Measurements from ENCODE around the gene DCANP1. TPM values are rescaled to one million over a fixed set of nuclear protein-coding genes. Genes with fewer than 3 reads are reported as not detected.

Gene DCANP1
- total and polyA plus RNA-seq, 2 of the 13 experiments (the other 11 are each of a cell fraction or from before 2014, with no cell fraction given): not detected

DNA sequence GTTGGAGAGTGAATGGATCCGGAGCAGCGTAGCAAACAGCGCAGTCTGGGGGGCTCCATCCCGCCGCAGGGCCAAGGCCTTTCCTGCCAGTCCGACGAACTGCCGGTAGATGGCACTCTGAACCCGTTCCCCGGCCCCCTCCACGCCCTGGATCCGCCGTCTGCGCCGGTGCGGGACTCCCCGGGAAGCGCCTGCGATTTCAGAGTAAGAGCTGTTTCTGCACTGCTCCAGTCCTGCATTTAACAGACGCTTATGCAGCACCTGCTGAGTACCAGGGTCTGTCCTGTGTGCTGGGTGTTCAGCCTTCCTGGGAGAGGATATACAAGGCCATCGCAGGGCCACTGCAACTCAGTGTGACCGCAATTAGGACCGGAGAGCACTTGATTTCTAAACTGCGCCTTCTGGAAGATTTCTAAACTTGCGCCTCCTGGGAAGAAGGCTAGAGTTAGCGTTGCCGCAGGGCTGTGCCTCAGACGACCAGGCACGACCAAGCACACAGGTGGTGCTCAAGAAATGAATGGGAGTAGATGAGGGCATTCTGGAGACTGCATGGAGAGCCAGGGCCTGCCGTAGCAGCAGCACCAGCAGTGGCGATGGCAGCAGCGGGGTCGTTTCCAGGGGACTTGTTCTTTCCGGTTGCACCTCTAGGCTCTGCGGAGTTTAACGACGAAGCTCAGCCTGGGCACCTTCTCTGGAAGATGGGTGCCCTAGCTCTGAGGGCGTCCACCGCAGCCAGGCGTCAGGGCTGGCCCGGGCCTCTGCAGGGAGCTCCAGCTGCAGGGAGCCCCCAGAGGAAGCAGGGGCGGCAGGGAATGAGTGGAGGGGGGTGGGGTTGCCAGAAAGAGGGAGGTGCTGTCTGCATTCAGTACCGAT lies 19.3 kb upstream of the DCANP1 start:
- H2AFZ ChIP-seq (ENCODE audit: low read length): no peak overlapping the region
- WGBS (ENCODE audit: low lambda C conversion rate): 58% methylated on average over 23 of the region's 43 CpGs
- CTCF ChIA-PET (ENCODE audit: low intra/inter-chr PET ratio, low total read pairs): interaction anchor here (0.7 to 3.5 kb wide), 5 partner anchors 9 to 100 kb away, joined by 3 to 76 read pairs (median 5); no protein-coding TSS in a partner anchor
- H3K79me2 ChIP-seq (ENCODE audit: insufficient read depth, low read length): no peaks in the 10 kb centered on the region
- no TSS peak for BruUV-seq (replicated peaks)
- no peaks in the 10 kb centered on the region for H3K36me3 ChIP-seq (replicated peaks in 1 of 2; ENCODE audit: control insufficient read depth in 1 of 2, insufficient read depth in 2 of 2, low read length in 2 of 2)
- peaks cover 0 to 11% of the 10 kb centered on the region in 2 experiments; a peak in 3 of 5 replicates for H3K27me3 ChIP-seq (ENCODE audit: control insufficient read depth in 1 of 2, insufficient read depth in 2 of 2, low read length in 2 of 2)
- H3K9me3 ChIP-seq (ENCODE audit: low read length): no peaks in the 10 kb centered on the region
- in situ Hi-C loops (cut with HindIII; ENCODE audit: extremely low pct_ligation_motif_present, low pct_unique_long_range_greater_than_20kb) (loop anchor here (5.0 to 25.0 kb wide), 2 partner anchors 86 to 271 kb away; no protein-coding TSS in a partner anchor), intact Hi-C loops (cut with micrococcal nuclease; ENCODE audit: unreplicated experiment) (loop anchor here (1.0 kb wide), 1 partner anchor 86 kb away; no protein-coding TSS in a partner anchor)
- H3K9ac ChIP-seq (ENCODE audit: insufficient read depth, low read depth, low read length): no peak overlapping the region
- ATAC-seq (peak; percentile 92), DNase-seq (ENCODE audit: low spot score) (peak; percentile 40), FAIRE-seq (peak; percentile 43)
- peak overlapping the region; percentile 49 for H3K4me2 ChIP-seq (ENCODE audit: low read depth, low read length)
- H3K4me1 ChIP-seq (ENCODE audit: insufficient read depth, low read length): peaks cover 10% of the 10 kb centered on the region
- POLR2A ChIA-PET: interaction anchor here (1.5 kb wide), 1 partner anchor 85 kb away, joined by 3 read pairs; no protein-coding TSS in a partner anchor
- H3K27ac ChIP-seq (ENCODE audit: extremely low read length, insufficient read depth, low read length): no peak overlapping the region
- H4K20me1 ChIP-seq (ENCODE audit: insufficient read depth, low read length): no peaks in the 10 kb centered on the region
- H3K4me3 ChIP-seq (replicated peaks in 1 of 3; ENCODE audit: insufficient read depth in 1 of 3, low read depth in 2 of 3, low read length in 3 of 3): peak overlapping the region in 1 of 3 experiments; percentile 25; a peak in 1 of 6 replicates
- TF ChIP-seq, protein P1, sequence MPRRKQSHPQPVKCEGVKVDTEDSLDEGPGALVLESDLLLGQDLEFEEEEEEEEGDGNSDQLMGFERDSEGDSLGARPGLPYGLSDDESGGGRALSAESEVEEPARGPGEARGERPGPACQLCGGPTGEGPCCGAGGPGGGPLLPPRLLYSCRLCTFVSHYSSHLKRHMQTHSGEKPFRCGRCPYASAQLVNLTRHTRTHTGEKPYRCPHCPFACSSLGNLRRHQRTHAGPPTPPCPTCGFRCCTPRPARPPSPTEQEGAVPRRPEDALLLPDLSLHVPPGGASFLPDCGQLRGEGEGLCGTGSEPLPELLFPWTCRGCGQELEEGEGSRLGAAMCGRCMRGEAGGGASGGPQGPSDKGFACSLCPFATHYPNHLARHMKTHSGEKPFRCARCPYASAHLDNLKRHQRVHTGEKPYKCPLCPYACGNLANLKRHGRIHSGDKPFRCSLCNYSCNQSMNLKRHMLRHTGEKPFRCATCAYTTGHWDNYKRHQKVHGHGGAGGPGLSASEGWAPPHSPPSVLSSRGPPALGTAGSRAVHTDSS (CRISPR knock-in tag; conservative IDR thresholded peaks at IDR 0.05): no peak
- 0 out of 2 replicates have a peak, but pooled peaks have one; percentile 26 for TF ChIP-seq HOXA3 (CRISPR knock-in tag; IDR thresholded peaks at IDR 0.05)
- TF ChIP-seq, protein P2, sequence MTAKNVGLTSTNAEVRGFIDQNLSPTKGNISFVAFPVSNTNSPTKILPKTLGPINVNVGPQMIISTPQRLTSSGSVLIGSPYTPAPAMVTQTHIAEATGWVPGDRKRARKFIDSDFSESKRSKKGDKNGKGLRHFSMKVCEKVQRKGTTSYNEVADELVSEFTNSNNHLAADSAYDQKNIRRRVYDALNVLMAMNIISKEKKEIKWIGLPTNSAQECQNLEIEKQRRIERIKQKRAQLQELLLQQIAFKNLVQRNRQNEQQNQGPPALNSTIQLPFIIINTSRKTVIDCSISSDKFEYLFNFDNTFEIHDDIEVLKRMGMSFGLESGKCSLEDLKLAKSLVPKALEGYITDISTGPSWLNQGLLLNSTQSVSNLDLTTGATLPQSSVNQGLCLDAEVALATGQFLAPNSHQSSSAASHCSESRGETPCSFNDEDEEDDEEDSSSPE (CRISPR knock-in tag; IDR thresholded peaks at IDR 0.05): no peak
- no peak for TF ChIP-seq NFRKB (IDR thresholded peaks at IDR 0.05)
- no peak for TF ChIP-seq RFX3 (CRISPR knock-in tag; IDR thresholded peaks at IDR 0.05)
- TF ChIP-seq KDM5B (CRISPR knock-in tag; IDR thresholded peaks at IDR 0.05; ENCODE audit: borderline replicate concordance): peak; percentile 22; the same call in 1 of the 2 replicates
- TF ChIP-seq MAFK (conservative IDR thresholded peaks at IDR 0.05 in 1 of 2, IDR thresholded peaks at IDR 0.05 in 1 of 2; ENCODE audit: low read length in 2 of 2): no peak
- no peak for TF ChIP-seq TSC22D2 (CRISPR knock-in tag; IDR thresholded peaks at IDR 0.05; ENCODE audit: borderline replicate concordance)
- no peak for TF ChIP-seq TAF15 (IDR thresholded peaks at IDR 0.05; ENCODE audit: low read depth, low read length, poor library complexity, severe bottlenecking)
- TF ChIP-seq, protein P3, sequence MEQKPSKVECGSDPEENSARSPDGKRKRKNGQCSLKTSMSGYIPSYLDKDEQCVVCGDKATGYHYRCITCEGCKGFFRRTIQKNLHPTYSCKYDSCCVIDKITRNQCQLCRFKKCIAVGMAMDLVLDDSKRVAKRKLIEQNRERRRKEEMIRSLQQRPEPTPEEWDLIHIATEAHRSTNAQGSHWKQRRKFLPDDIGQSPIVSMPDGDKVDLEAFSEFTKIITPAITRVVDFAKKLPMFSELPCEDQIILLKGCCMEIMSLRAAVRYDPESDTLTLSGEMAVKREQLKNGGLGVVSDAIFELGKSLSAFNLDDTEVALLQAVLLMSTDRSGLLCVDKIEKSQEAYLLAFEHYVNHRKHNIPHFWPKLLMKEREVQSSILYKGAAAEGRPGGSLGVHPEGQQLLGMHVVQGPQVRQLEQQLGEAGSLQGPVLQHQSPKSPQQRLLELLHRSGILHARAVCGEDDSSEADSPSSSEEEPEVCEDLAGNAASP (CRISPR knock-in tag; IDR thresholded peaks at IDR 0.05; ENCODE audit: borderline replicate concordance): no peak
- TF ChIP-seq ZIK1 (CRISPR knock-in tag; IDR thresholded peaks at IDR 0.05; ENCODE audit: borderline replicate concordance, low read depth): no peak
- no peak for TF ChIP-seq ZNF549 (CRISPR knock-in tag; IDR thresholded peaks at IDR 0.05)
- TF ChIP-seq ZFP62 (CRISPR knock-in tag; IDR thresholded peaks at IDR 0.05): no peak
- peak; percentile 54; the same call in 1 of the 2 replicates for TF ChIP-seq ZNF501 (CRISPR knock-in tag; IDR thresholded peaks at IDR 0.05)
- TF ChIP-seq, protein P4, sequence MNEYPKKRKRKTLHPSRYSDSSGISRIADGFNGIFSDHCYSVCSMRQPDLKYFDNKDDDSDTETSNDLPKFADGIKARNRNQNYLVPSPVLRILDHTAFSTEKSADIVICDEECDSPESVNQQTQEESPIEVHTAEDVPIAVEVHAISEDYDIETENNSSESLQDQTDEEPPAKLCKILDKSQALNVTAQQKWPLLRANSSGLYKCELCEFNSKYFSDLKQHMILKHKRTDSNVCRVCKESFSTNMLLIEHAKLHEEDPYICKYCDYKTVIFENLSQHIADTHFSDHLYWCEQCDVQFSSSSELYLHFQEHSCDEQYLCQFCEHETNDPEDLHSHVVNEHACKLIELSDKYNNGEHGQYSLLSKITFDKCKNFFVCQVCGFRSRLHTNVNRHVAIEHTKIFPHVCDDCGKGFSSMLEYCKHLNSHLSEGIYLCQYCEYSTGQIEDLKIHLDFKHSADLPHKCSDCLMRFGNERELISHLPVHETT (CRISPR knock-in tag; conservative IDR thresholded peaks at IDR 0.05): no peak
- TF ChIP-seq KLF16 (CRISPR knock-in tag; IDR thresholded peaks at IDR 0.05): 0 out of 4 replicates have a peak, but pooled peaks of 1 of the 2 experiments have one; percentile 32
- TF ChIP-seq ZSCAN25 (CRISPR knock-in tag; IDR thresholded peaks at IDR 0.05): 0 out of 2 replicates have a peak, but pooled peaks have one; percentile 23
- peak; percentile 58 for TF ChIP-seq XRCC5 (optimal IDR thresholded peaks at IDR 0.05; ENCODE audit: low read length)

Data from HepG2 (cell line).